ENCODE results near the gene KCNT2.

- TF ChIP-seq, protein P1, sequence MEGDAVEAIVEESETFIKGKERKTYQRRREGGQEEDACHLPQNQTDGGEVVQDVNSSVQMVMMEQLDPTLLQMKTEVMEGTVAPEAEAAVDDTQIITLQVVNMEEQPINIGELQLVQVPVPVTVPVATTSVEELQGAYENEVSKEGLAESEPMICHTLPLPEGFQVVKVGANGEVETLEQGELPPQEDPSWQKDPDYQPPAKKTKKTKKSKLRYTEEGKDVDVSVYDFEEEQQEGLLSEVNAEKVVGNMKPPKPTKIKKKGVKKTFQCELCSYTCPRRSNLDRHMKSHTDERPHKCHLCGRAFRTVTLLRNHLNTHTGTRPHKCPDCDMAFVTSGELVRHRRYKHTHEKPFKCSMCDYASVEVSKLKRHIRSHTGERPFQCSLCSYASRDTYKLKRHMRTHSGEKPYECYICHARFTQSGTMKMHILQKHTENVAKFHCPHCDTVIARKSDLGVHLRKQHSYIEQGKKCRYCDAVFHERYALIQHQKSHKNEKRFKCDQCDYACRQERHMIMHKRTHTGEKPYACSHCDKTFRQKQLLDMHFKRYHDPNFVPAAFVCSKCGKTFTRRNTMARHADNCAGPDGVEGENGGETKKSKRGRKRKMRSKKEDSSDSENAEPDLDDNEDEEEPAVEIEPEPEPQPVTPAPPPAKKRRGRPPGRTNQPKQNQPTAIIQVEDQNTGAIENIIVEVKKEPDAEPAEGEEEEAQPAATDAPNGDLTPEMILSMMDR (IDR thresholded peaks at IDR 0.05), result no peak
- TF ChIP-seq EZH2 (IDR thresholded peaks at IDR 0.05) (no peak), EZH2phosphoT487 (IDR thresholded peaks at IDR 0.05) (no peak)
These were observed 64.4 kb downstream of the KCNT2 start for GRCh38 chr1:196543833-196544232.

Data from neural progenitor cell (in vitro differentiated cells).